Gastrocnemius medialis (tissue), 4 donors: ENCODE data around the gene SORBS1.

Source experiments
- POLR2A ChIP-seq, 2 donors: fragments of 450-650 bp; IDR thresholded peaks; one replicate each; pipeline ENCODE4 v1.6.1; 2017; ENCODE audit warnings: antibody characterized with exemption in 2 of 2, mild to moderate bottlenecking in 2 of 2, moderate library complexity in 2 of 2
- TF ChIP-seq, protein P1 (sequence below), 5 experiments: fragments of 450-650 bp in 3 of 5; fragments of 200-600 bp in 2 of 5; sonication (generic) in 2 of 5; IDR thresholded peaks in 4 of 5; conservative IDR thresholded peaks in 1 of 5; 1 replicate in 4 of 5; 2 replicates in 1 of 5; pipeline ENCODE4 v1.5.1; 2016 to 2019; ENCODE audit warnings: antibody characterized with exemption in 5 of 5, mild to moderate bottlenecking in 3 of 5, moderate library complexity in 3 of 5

GRCh38 chr10:95426482-95426881, 134.7 kb downstream of the SORBS1 start:
- TF ChIP-seq POLR2A (IDR thresholded peaks at IDR 0.05) = no peak
- TF ChIP-seq, protein P1, sequence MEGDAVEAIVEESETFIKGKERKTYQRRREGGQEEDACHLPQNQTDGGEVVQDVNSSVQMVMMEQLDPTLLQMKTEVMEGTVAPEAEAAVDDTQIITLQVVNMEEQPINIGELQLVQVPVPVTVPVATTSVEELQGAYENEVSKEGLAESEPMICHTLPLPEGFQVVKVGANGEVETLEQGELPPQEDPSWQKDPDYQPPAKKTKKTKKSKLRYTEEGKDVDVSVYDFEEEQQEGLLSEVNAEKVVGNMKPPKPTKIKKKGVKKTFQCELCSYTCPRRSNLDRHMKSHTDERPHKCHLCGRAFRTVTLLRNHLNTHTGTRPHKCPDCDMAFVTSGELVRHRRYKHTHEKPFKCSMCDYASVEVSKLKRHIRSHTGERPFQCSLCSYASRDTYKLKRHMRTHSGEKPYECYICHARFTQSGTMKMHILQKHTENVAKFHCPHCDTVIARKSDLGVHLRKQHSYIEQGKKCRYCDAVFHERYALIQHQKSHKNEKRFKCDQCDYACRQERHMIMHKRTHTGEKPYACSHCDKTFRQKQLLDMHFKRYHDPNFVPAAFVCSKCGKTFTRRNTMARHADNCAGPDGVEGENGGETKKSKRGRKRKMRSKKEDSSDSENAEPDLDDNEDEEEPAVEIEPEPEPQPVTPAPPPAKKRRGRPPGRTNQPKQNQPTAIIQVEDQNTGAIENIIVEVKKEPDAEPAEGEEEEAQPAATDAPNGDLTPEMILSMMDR (IDR thresholded peaks at IDR 0.05 in 4 of 5, conservative IDR thresholded peaks at IDR 0.05 in 1 of 5) = no peak
